Testis (tissue), 2 donors: ENCODE measurements around the gene NXT1.

Experiments used
- POLR2A ChIP-seq: fragments of 450-650 bp; IDR thresholded peaks from one replicate; pipeline ENCODE4 v1.6.1; 2017; ENCODE audit warnings: antibody characterized with exemption, mild to moderate bottlenecking, moderate library complexity
- TF ChIP-seq, protein P1 (sequence below), 3 experiments: fragments of 450-650 bp in 2 of 3; fragments of 200-600 bp in 1 of 3; sonication (generic) in 1 of 3; IDR thresholded peaks; one replicate each; pipeline ENCODE4 v1.5.1; 2016 to 2019; ENCODE audit warnings: antibody characterized with exemption in 3 of 3, mild to moderate bottlenecking in 2 of 3, moderate library complexity in 1 of 3

DNA sequence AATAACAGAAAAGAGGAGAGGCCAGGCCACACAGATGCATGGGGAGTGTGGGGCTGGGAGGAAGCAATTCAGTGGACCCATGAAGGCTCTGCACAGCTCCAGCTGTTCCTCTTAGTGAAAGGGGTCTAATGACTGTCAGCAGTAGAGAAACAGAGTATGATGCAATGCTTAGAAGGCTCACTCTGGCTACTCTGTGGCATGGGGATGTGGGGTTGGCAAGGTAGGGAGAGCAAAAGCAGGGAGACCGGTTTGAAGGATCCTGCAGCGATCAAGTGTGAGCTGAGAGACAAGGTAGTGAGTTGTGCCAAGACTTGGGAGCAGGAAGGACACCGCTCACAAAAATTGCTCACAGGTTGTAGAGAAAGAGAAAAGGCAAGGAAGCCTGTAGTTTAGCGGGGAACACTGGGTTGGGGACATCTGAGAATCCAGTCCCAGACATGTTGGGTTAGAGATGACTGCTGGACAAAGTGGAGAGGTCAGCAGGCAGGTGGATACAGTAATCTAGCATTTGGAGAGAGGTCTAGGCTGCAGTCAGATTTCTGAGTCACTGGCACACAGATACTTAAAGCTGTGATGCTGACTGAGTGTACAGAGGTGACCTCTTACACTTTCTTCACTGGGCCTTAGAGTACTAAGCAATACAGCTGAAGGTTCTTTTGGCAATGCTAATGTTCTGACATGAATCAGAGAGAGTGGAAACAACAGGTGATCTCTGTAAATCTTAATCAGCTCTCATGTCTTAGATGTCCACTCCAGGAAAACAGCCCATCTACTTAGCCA is 43.6 kb downstream of the NXT1 start:
- TF ChIP-seq POLR2A = no peak
- TF ChIP-seq, protein P1, sequence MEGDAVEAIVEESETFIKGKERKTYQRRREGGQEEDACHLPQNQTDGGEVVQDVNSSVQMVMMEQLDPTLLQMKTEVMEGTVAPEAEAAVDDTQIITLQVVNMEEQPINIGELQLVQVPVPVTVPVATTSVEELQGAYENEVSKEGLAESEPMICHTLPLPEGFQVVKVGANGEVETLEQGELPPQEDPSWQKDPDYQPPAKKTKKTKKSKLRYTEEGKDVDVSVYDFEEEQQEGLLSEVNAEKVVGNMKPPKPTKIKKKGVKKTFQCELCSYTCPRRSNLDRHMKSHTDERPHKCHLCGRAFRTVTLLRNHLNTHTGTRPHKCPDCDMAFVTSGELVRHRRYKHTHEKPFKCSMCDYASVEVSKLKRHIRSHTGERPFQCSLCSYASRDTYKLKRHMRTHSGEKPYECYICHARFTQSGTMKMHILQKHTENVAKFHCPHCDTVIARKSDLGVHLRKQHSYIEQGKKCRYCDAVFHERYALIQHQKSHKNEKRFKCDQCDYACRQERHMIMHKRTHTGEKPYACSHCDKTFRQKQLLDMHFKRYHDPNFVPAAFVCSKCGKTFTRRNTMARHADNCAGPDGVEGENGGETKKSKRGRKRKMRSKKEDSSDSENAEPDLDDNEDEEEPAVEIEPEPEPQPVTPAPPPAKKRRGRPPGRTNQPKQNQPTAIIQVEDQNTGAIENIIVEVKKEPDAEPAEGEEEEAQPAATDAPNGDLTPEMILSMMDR (IDR thresholded peaks at IDR 0.05) = no peak
